MCF 10A (cell line): ENCODE results near the gene HHIP. TPM values are rescaled to one million over a fixed set of nuclear protein-coding genes. Genes with fewer than 3 reads are reported as not detected.

Experiments used
- BruUV-seq: library from RNA; stranded (reverse); fragments of 400-500 nt; replicated peaks from 2 replicates; lab custom pipeline; 2021; lab: Mats Ljungman, UMichigan
- CTCF ChIA-PET: fragments of 300-600 bp; sonication (Branson Sonifier 250); formaldehyde crosslinking; extraction: SDS; loops from one replicate; lab custom pipeline; 2021; ENCODE audit warnings: antibody characterized with exemption, inconsistent platforms; lab: Yijun Ruan, JAX
- POLR2A ChIA-PET: fragments of 300-600, 350-650 bp; sonication (Branson Sonifier 250); formaldehyde crosslinking; extraction: SDS; loops from one replicate; lab custom pipeline; 2020; ENCODE audit warnings: antibody characterized with exemption, inconsistent platforms; lab: Yijun Ruan, JAX
- DNase-seq: peaks from one replicate; pipeline ENCODE4 v3.0.0-alpha.2; 2018; ENCODE audit not compliant: unreplicated experiment
- H3K27ac Mint-ChIP-seq: one replicate; pipeline ENCODE4 v1.8.0; 2022; ENCODE audit warnings: mild to moderate bottlenecking, low read depth, mixed read lengths; ENCODE audit not compliant: unreplicated experiment
- H3K27me3 Mint-ChIP-seq: one replicate; pipeline ENCODE4 v1.8.0; 2022; ENCODE audit warnings: mixed read lengths; ENCODE audit not compliant: insufficient read depth, unreplicated experiment
- H3K36me3 Mint-ChIP-seq: one replicate; pipeline ENCODE4 v1.8.0; 2022; ENCODE audit warnings: mild to moderate bottlenecking, moderate library complexity, mixed read lengths; ENCODE audit not compliant: insufficient read depth, unreplicated experiment
- H3K4me1 Mint-ChIP-seq: one replicate; pipeline ENCODE4 v1.8.0; 2022; ENCODE audit warnings: mixed read lengths; ENCODE audit not compliant: insufficient read depth, unreplicated experiment
- H3K4me3 Mint-ChIP-seq: one replicate; pipeline ENCODE4 v1.8.0; 2022; ENCODE audit warnings: mild to moderate bottlenecking, moderate library complexity, mixed read lengths; ENCODE audit not compliant: unreplicated experiment
- H3K9me3 Mint-ChIP-seq: one replicate; pipeline ENCODE4 v1.8.0; 2022; ENCODE audit warnings: mixed read lengths; ENCODE audit not compliant: unreplicated experiment
- CTCF ChIP-seq: fragments of 200-600 bp; IDR thresholded peaks from one replicate; pipeline ENCODE4 v1.8.0; 2022; ENCODE audit warnings: antibody characterized with exemption, mild to moderate bottlenecking; ENCODE audit not compliant: unreplicated experiment
- intact Hi-C: fragments of 100-400 bp; cut with micrococcal nuclease; formaldehyde crosslinking; loops from 2 replicates; pipeline ENCODE4 v1.14.1; 2022
- total RNA-seq: library from RNA; stranded (reverse); gene quantifications from 2 replicates; pipeline ENCODE4 v1.2.3, GENCODE V29; 2022

The HHIP gene
- total RNA-seq, 1 experiment from 2014 or later, result 0.12 TPM

DNA sequence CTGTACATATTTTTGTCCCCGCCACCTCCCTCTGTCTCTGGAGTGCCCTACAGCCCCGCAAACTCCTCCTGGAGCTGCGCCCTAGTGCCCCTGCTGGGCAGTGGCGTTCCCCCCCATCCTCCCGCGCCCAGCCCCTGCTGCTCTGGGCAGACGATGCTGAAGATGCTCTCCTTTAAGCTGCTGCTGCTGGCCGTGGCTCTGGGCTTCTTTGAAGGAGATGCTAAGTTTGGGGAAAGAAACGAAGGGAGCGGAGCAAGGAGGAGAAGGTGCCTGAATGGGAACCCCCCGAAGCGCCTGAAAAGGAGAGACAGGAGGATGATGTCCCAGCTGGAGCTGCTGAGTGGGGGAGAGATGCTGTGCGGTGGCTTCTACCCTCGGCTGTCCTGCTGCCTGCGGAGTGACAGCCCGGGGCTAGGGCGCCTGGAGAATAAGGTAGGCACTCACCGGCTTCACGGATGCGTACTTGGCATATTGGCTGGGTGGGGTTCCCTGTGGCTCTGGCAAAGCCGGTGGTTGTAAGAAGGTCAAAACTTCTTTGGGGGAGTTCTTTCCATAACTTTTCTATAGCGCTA lies 653 bp downstream of the HHIP start:
- DNase-seq, result peak; percentile 13
- Mint-ChIP-seq H3K27me3 (peaks cover 14% of the 10 kb centered on the region), H3K9me3 (no peaks in the 10 kb centered on the region), H3K27ac (no peak overlapping the region), H3K4me1 (peaks cover 8% of the 10 kb centered on the region), H3K36me3 (no peaks in the 10 kb centered on the region), H3K4me3 (peak overlapping the region; percentile 80)
- ChIA-PET CTCF (no interaction called here), POLR2A (no interaction called here)
- intact Hi-C loops, result no loop called here
- no peak for TF ChIP-seq CTCF
- no TSS peak for BruUV-seq

- H3K36me3 Mint-ChIP-seq, result no peaks in the 10 kb centered on the region
- peaks cover 8% of the 10 kb centered on the region for H3K4me1 Mint-ChIP-seq
- TF ChIP-seq CTCF, result no peak
- DNase-seq, result no peak
- H3K4me3 Mint-ChIP-seq, result no peak overlapping the region
- no peak overlapping the region for H3K27ac Mint-ChIP-seq
- no peaks in the 10 kb centered on the region for H3K9me3 Mint-ChIP-seq
- ChIA-PET POLR2A (no interaction called here), CTCF (no interaction called here)
- no TSS peak for BruUV-seq
- H3K27me3 Mint-ChIP-seq, result peaks cover 14% of the 10 kb centered on the region
- intact Hi-C loops, result no loop called here
Measured at GRCh38 chr4:144647095-144647561, 1.2 kb downstream of the HHIP start.

GRCh38 chr4:144647590-144647989 lies 1.6 kb downstream of the HHIP start:
- BruUV-seq, result no TSS peak
- ChIA-PET CTCF (no interaction called here), POLR2A (no interaction called here)
- Mint-ChIP-seq H3K4me3 (no peak overlapping the region), H3K4me1 (peaks cover 8% of the 10 kb centered on the region), H3K27ac (no peak overlapping the region), H3K36me3 (no peaks in the 10 kb centered on the region), H3K27me3 (peaks cover 14% of the 10 kb centered on the region), H3K9me3 (no peaks in the 10 kb centered on the region)
- DNase-seq, result no peak
- TF ChIP-seq CTCF, result no peak
- intact Hi-C loops, result no loop called here

DNA sequence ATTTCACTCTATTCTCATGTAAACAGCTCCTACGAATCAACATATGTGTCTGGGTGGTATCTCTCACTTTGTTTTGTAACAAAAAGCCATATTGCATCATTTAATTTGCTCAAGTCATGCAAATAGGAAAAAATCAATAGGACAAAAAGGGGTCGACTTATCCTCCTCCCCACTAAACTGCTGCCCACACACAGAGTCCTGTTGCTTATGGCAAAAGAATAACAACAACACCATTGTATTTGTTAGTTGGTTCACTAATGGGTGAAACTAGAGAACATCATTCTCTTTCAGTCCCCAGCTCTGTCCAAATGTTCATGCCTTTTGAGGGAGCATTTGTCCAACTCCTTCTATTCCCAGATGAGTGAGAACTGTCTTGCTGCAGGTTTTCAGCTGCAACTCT lies 2.1 kb downstream of the HHIP start:
- DNase-seq, result no peak
- Mint-ChIP-seq H3K9me3 (no peaks in the 10 kb centered on the region), H3K4me1 (peaks cover 8% of the 10 kb centered on the region), H3K36me3 (no peaks in the 10 kb centered on the region), H3K4me3 (no peak overlapping the region), H3K27ac (no peak overlapping the region), H3K27me3 (peaks cover 14% of the 10 kb centered on the region)
- ChIA-PET CTCF (no interaction called here), POLR2A (no interaction called here)
- no TSS peak for BruUV-seq
- intact Hi-C loops, result no loop called here
- no peak for TF ChIP-seq CTCF
